NB4 (cell line): ENCODE data around the gene MPDZ.

Experiments
- DNase-seq: peaks from one replicate; pipeline ENCODE4 v3.0.0; 2010; ENCODE audit warnings: low read depth
- H3K4me3 ChIP-seq: one replicate; pipeline ENCODE4 v1.5.1; 2011; ENCODE audit warnings: mild to moderate bottlenecking, low read depth, low read length, moderate library complexity
- MYC ChIP-seq: IDR thresholded peaks from 2 replicates; pipeline ENCODE4 v1.6.1; 2011; ENCODE audit warnings: low read depth, low read length
- POLR2A ChIP-seq: IDR thresholded peaks from 2 replicates; pipeline ENCODE4 v1.6.1; 2011; ENCODE audit warnings: mild to moderate bottlenecking; ENCODE audit not compliant: insufficient read length; ENCODE audit errors: extremely low read depth
- TF ChIP-seq, protein P1 (sequence below): IDR thresholded peaks from one replicate; pipeline ENCODE4 v1.5.1; 2012; ENCODE audit warnings: low read depth, low read length
- TF ChIP-seq, protein P2 (sequence below): IDR thresholded peaks from 2 replicates; pipeline ENCODE4 v1.6.1; 2011; ENCODE audit warnings: low read depth, low read length

The MPDZ gene

DNA sequence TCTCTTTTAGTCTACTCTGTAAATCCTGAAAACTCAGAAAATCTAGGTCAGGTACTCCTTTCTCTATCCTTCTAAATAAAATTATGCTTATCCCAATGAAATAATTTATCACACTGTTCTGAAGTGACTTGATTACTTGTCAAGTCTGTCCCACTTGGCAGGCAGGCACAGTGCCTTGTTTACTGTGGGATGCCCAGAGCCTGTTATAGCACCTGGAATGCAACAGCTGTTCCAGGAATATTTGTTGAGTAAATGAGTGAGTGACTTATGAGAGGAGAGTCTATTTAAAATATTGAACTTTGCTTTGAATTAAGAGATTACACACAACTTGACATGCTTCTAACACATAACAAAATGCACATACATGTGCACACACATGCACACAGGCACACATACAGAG lies 130.0 kb downstream of the MPDZ start:
- DNase-seq, result no peak
- TF ChIP-seq, protein P1, sequence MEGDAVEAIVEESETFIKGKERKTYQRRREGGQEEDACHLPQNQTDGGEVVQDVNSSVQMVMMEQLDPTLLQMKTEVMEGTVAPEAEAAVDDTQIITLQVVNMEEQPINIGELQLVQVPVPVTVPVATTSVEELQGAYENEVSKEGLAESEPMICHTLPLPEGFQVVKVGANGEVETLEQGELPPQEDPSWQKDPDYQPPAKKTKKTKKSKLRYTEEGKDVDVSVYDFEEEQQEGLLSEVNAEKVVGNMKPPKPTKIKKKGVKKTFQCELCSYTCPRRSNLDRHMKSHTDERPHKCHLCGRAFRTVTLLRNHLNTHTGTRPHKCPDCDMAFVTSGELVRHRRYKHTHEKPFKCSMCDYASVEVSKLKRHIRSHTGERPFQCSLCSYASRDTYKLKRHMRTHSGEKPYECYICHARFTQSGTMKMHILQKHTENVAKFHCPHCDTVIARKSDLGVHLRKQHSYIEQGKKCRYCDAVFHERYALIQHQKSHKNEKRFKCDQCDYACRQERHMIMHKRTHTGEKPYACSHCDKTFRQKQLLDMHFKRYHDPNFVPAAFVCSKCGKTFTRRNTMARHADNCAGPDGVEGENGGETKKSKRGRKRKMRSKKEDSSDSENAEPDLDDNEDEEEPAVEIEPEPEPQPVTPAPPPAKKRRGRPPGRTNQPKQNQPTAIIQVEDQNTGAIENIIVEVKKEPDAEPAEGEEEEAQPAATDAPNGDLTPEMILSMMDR, result no peak
- TF ChIP-seq POLR2A (no peak), MYC (no peak)
- TF ChIP-seq, protein P2, sequence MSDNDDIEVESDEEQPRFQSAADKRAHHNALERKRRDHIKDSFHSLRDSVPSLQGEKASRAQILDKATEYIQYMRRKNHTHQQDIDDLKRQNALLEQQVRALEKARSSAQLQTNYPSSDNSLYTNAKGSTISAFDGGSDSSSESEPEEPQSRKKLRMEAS, result no peak

DNA sequence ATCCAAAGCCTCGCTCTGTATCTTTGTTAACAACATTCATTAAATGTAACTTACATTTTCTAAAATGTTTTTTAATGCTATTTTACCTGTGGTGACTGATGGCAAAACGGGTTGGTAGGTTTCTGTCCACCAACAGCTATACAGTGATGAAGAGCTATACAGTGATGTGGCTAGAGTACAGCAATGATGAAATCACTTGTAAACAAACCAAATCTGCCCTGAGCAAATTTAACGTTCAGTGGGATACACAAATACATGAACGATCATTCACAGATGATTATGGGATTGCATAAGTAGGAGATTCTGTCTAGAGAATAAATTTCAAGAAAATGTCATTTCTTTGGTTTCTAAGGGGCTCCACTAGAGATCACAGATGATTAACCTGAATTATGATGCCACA lies 132.7 kb downstream of the MPDZ start:
- DNase-seq, result no peak
- no peak overlapping the region for H3K4me3 ChIP-seq
- TF ChIP-seq, protein P2, result no peak
- no peak for TF ChIP-seq MYC
- TF ChIP-seq POLR2A, result no peak
- TF ChIP-seq, protein P1, result no peak

More for the DNA sequence above, 130.0 kb downstream of the MPDZ start:
- H3K4me3 ChIP-seq, result no peak overlapping the region

DNA sequence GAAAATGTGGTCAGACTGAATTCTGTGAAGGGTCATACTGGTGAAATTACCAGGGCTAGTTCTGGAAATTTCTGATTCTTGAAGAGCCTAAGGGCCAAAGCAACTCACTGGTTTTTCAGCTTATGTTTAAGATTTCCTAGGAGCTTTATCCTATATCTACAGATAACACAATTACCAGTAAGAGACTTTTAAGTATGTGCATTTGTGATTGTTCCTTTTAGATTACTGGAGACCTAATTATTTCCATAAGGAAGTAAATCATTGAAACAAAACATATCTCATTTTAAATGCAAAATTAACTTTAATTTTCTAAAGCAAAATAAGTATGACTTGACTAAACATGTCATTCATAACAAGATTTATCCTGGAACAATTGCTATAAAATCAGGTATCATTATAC lies 134.2 kb downstream of the MPDZ start:
- TF ChIP-seq, protein P2, result no peak
- TF ChIP-seq POLR2A (no peak), MYC (no peak)
- TF ChIP-seq, protein P1, result no peak
- no peak overlapping the region for H3K4me3 ChIP-seq
- DNase-seq, result no peak

DNA sequence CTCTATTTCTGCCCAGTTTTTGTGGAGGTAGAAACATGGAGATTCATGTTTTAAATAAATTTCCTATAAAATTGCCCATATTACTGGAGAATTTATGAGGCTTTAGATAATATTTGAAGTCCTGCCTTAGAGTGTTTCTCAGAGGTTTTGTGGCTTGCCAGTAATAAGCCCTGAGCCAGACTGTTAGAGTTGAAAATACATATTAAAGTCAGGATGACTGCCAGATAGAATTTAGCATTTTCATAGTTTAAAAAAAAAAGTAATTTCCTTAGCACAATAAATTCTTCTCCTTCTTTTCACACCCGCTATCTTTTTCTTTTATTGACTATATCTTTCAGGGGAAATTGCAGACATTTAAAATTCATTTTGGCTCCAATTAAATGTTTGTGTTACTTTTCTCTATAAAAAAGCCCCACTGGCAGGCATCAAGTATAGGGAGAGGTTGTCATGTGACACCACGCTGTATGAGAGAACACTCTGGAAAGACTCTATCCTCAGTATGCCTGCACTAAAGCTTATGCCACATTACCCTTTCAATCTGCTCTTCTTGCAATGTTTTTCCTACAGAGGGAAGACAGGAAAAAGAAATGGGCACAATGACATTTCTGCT lies 135.2 kb downstream of the MPDZ start:
- DNase-seq, result no peak
- TF ChIP-seq MYC (no peak), POLR2A (no peak)
- TF ChIP-seq, protein P1, result no peak
- TF ChIP-seq, protein P2, result no peak
- H3K4me3 ChIP-seq, result no peak overlapping the region

DNA sequence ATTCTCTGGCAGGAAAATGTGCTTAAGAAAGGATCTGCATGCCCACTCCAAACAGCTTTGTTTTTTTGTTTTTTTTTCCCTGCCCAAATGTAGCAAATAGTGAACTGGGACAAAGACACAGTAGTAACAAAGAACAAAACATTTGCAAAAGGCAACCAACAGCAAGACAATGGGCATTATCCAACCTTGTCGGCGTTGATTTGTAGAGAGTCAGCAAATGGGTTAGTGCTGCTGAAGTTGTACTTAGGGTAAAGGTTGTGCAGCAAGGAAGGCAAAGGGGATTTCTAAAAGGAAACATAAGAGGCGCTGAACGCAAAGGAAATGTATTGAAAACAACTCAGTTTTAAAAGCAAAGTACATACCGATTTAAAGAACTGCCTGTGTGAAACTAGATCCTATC lies 136.2 kb downstream of the MPDZ start:
- TF ChIP-seq, protein P2, result no peak
- TF ChIP-seq MYC (no peak), POLR2A (no peak)
- no peak for DNase-seq
- H3K4me3 ChIP-seq, result no peak overlapping the region

DNA sequence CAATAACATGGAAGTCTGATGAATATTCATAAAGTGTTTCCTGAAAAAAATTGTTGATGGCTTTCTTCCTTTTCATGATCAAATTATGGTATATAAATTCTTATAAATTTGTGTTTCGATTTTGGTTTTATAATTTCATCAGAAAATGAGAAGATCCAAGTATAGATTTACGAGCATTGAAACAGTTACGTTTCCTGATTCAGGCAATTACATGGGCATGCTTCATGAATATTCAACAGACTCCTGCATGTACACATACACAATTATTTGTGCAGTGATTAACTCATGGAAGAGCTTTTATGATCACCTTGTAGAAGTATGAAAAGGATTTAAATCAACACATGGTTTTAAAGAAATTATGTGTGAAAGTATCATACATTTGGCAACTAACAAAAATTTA lies 136.7 kb downstream of the MPDZ start:
- DNase-seq, result no peak
- H3K4me3 ChIP-seq, result no peak overlapping the region
- TF ChIP-seq POLR2A (no peak), MYC (no peak)
- TF ChIP-seq, protein P1, result no peak
- TF ChIP-seq, protein P2, result no peak
